ENCODE measurements around the gene TRUB1. TPM values are rescaled to one million over a fixed set of nuclear protein-coding genes. Genes with fewer than 3 reads are reported as not detected.
"Not testable (repeated sequence)": the region's sequence is repeated elsewhere in the genome, so short reads cannot be mapped to it uniquely, and the experiment has no call there.

The TRUB1 gene
- total RNA-seq, 1 donor from 2014 or later, result 12.0 TPM

- intact Hi-C loops (cut with DNase I), result no loop called here
- no peak for ATAC-seq (ENCODE audit: poor library complexity)
- no peak for DNase-seq
Observed at GRCh38 chr10:114917927-114918672, 19.9 kb upstream of the TRUB1 start.

- intact Hi-C loops (cut with DNase I), result no loop called here
- ATAC-seq (ENCODE audit: poor library complexity) (no peak), DNase-seq (no peak)
Observed at GRCh38 chr10:114920459-114920858, 17.5 kb upstream of the TRUB1 start.

DNA sequence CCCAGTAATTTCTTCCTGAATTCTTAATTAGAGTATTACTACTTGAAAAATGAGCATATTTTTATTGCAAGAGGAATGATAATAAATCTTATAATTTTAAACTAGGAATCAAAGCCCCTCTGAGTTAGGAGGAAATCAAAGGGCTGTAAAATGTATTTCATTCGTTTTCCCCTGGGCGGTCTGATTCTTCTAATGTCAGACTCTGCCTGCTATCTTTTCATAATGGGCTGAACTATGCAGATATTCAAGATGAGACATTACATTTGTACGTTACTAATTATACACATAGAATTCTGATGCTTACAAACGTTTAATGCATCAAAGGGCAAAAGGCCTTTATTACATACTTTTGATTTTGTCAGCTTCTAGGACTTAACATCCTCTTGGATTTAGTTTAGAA lies 16.0 kb upstream of the TRUB1 start:
- intact Hi-C loops (cut with DNase I), result no loop called here
- no peak for DNase-seq
- ATAC-seq (ENCODE audit: poor library complexity), result no peak

DNA sequence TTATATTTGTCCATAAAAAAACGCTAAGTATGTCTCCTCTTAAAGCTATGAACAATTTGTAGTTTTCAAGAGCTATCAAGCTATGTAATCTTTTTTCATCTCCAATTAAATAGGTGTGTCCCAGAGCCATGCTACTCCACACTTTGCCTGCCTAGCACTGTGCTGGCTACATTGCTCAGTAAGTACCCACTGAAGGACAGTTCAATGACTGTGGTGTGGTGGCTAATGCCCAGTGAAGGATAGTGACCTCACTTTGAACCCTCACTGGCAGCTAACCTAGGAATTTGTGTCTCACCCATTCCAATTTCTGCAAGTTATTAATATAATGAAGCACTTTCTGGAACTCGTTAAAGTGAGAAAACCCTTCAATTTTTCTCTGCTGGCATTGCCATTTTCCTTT lies 14.4 kb upstream of the TRUB1 start:
- no peak for DNase-seq
- intact Hi-C loops (cut with DNase I), result no loop called here
- ATAC-seq (ENCODE audit: poor library complexity), result peak; percentile 90

- no peak for ATAC-seq (ENCODE audit: poor library complexity)
- DNase-seq, result no peak
Observed at GRCh38 chr10:114925587-114926586, 12.1 kb upstream of the TRUB1 start.

GRCh38 chr10:114928818-114929217 lies 9.2 kb upstream of the TRUB1 start:
- intact Hi-C loops (cut with DNase I), result no loop called here
- DNase-seq (no peak), ATAC-seq (ENCODE audit: poor library complexity) (peak; percentile 78)

More at GRCh38 chr10:114925587-114926586, 12.1 kb upstream of the TRUB1 start:
- intact Hi-C loops (cut with DNase I), result no loop called here

DNA sequence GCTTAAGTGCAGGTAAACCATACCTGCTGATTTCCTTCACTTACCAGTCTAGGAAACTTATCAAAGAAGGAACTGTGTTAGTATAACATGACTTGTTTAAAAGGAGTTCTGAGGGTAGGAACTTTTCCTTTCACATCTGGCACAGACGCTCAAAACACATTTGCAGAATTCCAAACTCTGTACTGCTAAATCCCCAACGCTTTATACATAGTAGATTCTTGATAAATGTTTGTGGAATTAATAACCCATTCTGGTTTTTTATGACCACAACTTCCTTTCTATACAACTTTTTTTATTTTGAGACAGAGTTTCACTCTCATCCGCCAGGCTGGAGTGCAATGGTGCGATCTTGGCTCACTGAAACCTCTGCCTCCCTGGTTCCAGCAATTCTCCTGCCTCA lies 7.7 kb upstream of the TRUB1 start:
- no peak for DNase-seq
- no peak for ATAC-seq (ENCODE audit: poor library complexity)
- intact Hi-C loops (cut with DNase I), result no loop called here

- DNase-seq (no peak), ATAC-seq (ENCODE audit: poor library complexity) (no peak)
- intact Hi-C loops (cut with DNase I), result no loop called here
Observed at GRCh38 chr10:114931072-114931679, 6.8 kb upstream of the TRUB1 start.

- ATAC-seq (ENCODE audit: poor library complexity) (no peak), DNase-seq (no peak)
- intact Hi-C loops (cut with DNase I), result no loop called here
Observed at GRCh38 chr10:114932225-114932624, 5.8 kb upstream of the TRUB1 start.

- intact Hi-C loops (cut with DNase I), result no loop called here
- DNase-seq (no peak), ATAC-seq (ENCODE audit: poor library complexity) (no peak)
Observed at GRCh38 chr10:114932945-114933344, 5.0 kb upstream of the TRUB1 start.

DNA sequence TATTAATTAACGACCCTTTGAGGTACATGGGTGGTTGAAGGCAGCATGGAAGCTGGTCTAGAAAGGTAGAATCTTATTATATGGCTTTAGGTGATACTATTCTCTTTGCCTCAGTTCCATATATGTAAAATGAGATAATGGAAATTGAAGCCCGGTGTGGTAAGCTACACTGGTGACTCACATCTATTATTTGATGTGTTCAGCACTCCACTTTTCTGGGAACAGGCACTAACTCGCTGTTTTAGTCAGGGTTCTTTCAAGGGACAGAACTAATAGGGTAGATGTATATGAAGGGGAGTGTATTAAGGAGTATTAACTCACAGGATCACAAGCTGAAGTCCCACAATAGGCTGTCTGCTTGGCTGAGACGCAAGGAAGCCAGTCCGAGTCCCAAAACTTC lies 4.4 kb upstream of the TRUB1 start:
- ATAC-seq (ENCODE audit: poor library complexity), result no peak
- intact Hi-C loops (cut with DNase I), result no loop called here

GRCh38 chr10:114933995-114934394 lies 4.0 kb upstream of the TRUB1 start:
- ATAC-seq (ENCODE audit: poor library complexity); intact Hi-C loops (cut with DNase I); DNase-seq: not testable (repeated sequence)

More for the DNA sequence above, 4.4 kb upstream of the TRUB1 start:
- DNase-seq, result no peak

DNA sequence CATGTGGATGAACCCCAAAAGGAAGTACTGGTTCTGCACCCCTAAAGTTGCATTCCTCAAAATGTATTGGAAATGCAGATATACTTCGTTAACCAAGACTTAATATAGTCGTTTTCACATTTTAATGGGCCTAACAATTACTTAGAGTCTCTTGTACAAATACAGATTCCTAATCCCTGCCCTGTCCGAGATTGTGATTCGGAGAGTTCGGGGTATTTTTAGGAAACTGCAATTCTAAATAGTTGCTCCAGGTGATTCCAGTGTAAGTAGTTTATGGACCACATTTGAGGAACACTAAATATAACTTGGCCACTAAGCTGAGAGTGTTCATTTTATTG lies 830 bp downstream of the TRUB1 start:
- intact Hi-C loops (cut with DNase I), result no loop called here
- no peak for ATAC-seq (ENCODE audit: poor library complexity)
- DNase-seq, result no peak

DNA sequence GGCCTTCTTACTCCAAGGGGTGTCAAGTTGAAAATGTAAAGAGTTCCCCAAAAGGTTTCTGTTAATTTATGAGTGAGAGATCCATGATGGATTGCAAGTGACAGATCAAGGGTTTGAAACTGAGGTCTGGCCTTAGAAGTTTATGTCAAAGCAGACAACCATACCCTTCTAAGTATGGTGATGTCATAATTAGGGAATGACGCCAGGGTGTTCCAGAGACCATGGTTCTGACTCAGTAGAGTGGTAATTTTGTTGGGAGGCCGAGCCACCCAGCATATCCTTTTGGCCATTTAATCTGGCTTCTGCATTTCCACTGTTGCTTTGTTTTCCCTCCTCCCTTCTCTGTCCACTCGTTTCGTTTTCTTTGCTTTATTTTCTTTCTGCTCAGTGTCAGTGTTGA lies 2.7 kb downstream of the TRUB1 start:
- DNase-seq (no peak), ATAC-seq (ENCODE audit: poor library complexity) (no peak)
- intact Hi-C loops (cut with DNase I), result no loop called here

DNA sequence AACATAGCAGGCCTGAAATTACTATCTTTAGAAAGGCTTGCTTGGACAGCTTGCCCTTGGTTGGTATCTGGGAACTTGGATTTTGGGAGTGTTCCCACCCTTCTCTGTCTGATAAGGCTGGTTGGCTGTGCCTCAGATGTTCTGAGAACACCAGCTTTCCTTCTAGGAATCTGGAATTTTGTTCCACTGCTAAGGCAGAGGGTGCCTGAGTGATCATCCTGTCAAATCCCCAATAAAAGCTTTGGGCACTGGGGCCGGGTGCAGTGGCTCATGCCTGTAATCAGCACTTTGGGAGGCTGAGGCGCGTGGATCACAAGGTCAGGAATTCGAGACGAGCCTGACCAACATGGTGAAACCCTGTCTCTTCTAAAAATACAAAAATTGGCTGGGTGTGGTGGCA lies 5.0 kb downstream of the TRUB1 start:
- intact Hi-C loops (cut with DNase I), result no loop called here
- ATAC-seq (ENCODE audit: poor library complexity) (peak; percentile 77), DNase-seq (peak; percentile 50)

- ATAC-seq (ENCODE audit: poor library complexity) (no peak), DNase-seq (no peak)
- intact Hi-C loops (cut with DNase I), result no loop called here
Observed at GRCh38 chr10:114953047-114953446, 15.1 kb downstream of the TRUB1 start.

DNA sequence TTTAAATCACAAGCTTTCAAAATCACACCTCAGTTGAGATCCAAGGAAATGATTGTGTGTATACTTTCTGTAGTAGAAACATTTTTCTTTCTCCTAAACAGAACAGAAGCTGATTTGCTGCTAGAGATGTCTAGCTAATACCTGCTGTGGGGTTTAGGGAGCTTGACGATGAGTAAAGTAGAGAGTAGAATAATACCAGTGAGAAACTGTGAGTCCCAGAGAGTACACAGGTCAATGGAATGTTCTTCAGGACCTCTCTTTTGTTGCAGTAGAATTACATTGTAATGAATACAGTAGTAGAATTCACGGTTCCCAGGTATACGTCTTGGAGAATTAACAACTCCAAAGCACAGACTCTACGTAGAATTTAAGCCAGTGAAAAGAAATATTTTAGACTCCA lies 18.0 kb downstream of the TRUB1 start:
- intact Hi-C loops (cut with DNase I), result no loop called here
- peak; percentile 35 for ATAC-seq (ENCODE audit: poor library complexity)
- DNase-seq, result no peak

GRCh38 chr10:114956466-114956865 lies 18.5 kb downstream of the TRUB1 start:
- ATAC-seq (ENCODE audit: poor library complexity) (peak; percentile 51), DNase-seq (no peak)
- intact Hi-C loops (cut with DNase I), result no loop called here

DNA sequence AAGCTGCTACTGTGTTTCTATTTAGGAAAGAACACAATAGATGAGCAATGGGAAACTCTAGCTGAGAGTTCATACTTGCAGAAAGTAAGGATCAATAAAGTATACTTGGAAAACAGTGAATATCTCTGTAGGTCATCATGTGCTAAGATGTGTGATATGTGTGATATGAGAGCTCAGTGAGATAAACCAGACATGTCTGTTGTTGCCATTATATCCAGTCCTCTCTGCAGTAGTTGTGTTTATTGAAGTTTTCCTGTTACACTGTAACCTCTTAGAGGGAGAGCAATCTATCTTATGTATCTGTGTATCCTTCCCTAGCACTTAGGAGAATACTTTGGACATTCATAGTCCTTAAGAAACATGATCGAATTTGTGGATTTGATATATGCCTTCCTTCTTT lies 19.1 kb downstream of the TRUB1 start:
- ATAC-seq (ENCODE audit: poor library complexity) (no peak), DNase-seq (no peak)
- intact Hi-C loops (cut with DNase I), result no loop called here

DNA sequence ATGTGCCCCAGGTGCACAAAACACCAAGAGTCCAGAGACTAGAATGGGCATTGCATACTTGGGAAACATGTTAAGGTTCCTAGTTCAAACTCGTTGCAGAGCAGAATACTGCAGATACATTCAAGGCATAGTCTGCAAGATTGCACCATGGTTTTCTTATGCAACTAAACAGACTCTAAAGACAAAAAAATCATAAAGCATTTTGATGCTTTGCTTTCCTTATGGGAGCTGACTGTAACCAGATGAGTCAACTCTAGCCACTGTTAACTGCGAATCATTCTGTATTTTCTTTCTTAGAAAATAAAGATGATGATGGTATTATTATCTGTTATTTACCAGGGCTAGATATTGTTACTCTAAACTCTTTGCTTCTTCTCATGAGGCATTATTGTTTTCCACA lies 19.7 kb downstream of the TRUB1 start:
- ATAC-seq (ENCODE audit: poor library complexity) (no peak), DNase-seq (no peak)
- intact Hi-C loops (cut with DNase I), result no loop called here

All from Right ventricle myocardium superior (tissue), 1 donor.